ENCODE results near the gene RARS2. TPM values are rescaled to one million over a fixed set of nuclear protein-coding genes. Genes with fewer than 3 reads are reported as not detected.
A peak's percentile ranks its signal among the peaks of the same experiment; 100 is the strongest.

The RARS2 gene, protein sequence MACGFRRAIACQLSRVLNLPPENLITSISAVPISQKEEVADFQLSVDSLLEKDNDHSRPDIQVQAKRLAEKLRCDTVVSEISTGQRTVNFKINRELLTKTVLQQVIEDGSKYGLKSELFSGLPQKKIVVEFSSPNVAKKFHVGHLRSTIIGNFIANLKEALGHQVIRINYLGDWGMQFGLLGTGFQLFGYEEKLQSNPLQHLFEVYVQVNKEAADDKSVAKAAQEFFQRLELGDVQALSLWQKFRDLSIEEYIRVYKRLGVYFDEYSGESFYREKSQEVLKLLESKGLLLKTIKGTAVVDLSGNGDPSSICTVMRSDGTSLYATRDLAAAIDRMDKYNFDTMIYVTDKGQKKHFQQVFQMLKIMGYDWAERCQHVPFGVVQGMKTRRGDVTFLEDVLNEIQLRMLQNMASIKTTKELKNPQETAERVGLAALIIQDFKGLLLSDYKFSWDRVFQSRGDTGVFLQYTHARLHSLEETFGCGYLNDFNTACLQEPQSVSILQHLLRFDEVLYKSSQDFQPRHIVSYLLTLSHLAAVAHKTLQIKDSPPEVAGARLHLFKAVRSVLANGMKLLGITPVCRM
- total RNA-seq (33.6 and 43.8 TPM in 2 replicates), polyA plus RNA-seq (22.8 and 33.9 TPM in 2 replicates), polyA minus RNA-seq (ENCODE audit: low replicate concordance) (1.2 and 6.6 TPM in 2 replicates)
- polyA plus RNA-seq (2012) = 40.3 and 53.1 TPM in 2 replicates

DNA sequence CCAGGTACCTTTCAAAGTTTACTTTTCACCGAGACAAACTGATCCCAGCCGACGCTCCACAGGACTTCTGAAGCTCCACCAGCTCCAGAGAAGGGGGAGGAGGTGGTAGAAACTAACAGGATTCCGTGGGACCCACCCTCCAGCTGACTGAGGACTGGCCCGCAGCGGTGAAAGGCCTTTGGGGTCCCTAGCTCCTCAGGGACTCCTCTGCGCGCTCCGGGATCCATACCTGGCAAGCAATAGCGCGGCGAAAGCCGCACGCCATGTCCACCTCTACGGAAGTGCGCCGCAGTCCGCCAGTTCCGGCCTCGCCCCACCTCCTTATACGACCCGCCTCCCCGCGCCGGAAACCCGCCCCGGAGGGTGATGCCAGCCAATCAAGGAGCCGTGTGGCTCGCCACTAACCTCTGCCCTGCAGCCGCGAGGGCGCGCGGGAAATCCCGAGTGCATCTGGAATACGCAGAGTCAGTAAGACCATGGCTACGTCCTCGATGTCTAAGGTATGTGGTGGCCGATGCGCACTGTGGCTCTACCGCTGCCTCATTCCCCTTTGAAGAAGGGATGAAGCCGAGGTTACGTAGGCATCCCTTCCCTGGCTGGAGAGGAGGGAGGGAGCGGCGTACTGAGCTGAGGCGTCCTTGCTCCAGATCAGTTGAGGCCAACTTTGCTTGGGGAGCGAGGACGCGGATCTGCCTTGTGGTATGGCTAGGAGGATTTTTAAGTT lies at the start of gene RARS2, which contains the start of gene ORC3:
Gene RARS2, minus strand, starts transcription at position 295 of the 724 bp plus-strand sequence. Its CDS starts 30 bp downstream, at position 265.
Gene ORC3, plus strand, starts transcription at position 443 of the 724 bp plus-strand sequence. Its CDS starts 34 bp downstream, at position 477.
- peak; percentile 92 to 94 for DNase-seq (ENCODE audit: low read depth in 2 of 2)
- Histone ChIP-seq H3K4me1 (ENCODE audit: control insufficient read depth, extremely low read depth, insufficient read depth, low read length) (peaks cover 2% of the 10 kb centered on the region), H3K9me3 (ENCODE audit: control insufficient read depth, insufficient read depth, low read depth, low read length) (no peaks in the 10 kb centered on the region), H3K36me3 (ENCODE audit: control insufficient read depth, insufficient read depth, low read length) (no peaks in the 10 kb centered on the region), H3K4me2 (ENCODE audit: extremely low read depth, insufficient read depth, low read length) (peak within 1 kb of the TSS; percentile 99), H3K27ac (ENCODE audit: insufficient read depth, low read length) (peak within 1 kb of the TSS; percentile 96), H3K9ac (ENCODE audit: insufficient read depth, low read length) (peak within 1 kb of the TSS; percentile 93), H3K79me2 (ENCODE audit: control insufficient read depth, insufficient read depth, low read length) (peaks cover 71% of the 10 kb centered on the region), H2AFZ (ENCODE audit: low read length) (peak within 1 kb of the TSS; percentile 100), H3K4me3 (replicated peaks in 1 of 4; ENCODE audit: control extremely low read depth in 1 of 4, insufficient read depth in 1 of 4, low read depth in 3 of 4, low read length in 4 of 4) (peak within 1 kb of the TSS; percentile 80 to 100 (median 94)), H3K27me3 (ENCODE audit: control insufficient read depth, insufficient read depth, low read length) (no peaks in the 10 kb centered on the region), H4K20me1 (ENCODE audit: control insufficient read depth, extremely low read depth, insufficient read depth, low read length) (no peaks in the 10 kb centered on the region)
- TF ChIP-seq, protein P1, sequence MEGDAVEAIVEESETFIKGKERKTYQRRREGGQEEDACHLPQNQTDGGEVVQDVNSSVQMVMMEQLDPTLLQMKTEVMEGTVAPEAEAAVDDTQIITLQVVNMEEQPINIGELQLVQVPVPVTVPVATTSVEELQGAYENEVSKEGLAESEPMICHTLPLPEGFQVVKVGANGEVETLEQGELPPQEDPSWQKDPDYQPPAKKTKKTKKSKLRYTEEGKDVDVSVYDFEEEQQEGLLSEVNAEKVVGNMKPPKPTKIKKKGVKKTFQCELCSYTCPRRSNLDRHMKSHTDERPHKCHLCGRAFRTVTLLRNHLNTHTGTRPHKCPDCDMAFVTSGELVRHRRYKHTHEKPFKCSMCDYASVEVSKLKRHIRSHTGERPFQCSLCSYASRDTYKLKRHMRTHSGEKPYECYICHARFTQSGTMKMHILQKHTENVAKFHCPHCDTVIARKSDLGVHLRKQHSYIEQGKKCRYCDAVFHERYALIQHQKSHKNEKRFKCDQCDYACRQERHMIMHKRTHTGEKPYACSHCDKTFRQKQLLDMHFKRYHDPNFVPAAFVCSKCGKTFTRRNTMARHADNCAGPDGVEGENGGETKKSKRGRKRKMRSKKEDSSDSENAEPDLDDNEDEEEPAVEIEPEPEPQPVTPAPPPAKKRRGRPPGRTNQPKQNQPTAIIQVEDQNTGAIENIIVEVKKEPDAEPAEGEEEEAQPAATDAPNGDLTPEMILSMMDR (conservative IDR thresholded peaks at IDR 0.05 in 1 of 2, IDR thresholded peaks at IDR 0.05 in 1 of 2; ENCODE audit: low read depth in 1 of 2, low read length in 2 of 2) = no peak
- no peak for TF ChIP-seq EZH2 (IDR thresholded peaks at IDR 0.05; ENCODE audit: low read length, missing control alignments)

DNA sequence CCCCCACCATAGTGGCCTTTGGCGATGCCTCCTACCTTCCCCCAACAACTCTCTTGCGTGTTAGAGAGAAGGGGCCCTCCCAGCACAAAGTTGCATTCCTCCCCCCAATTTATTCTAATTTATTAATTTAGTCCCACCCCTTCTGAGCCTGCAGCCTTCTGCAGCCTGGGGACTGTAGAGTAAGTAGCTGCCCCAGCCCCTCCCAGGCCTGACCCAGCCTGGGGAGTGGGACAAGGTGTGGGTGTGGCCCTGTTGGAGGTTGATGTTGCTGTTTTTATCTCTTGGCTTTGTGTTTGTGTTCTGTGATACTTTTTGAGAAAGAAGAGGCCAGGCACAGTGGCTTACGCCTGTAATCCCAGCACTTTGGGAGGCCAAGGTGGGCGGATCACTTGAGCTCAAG lies 49.6 kb upstream of the RARS2 start:
- DNase-seq (ENCODE audit: low read depth in 2 of 2) = no peak
- no peaks in the 10 kb centered on the region for H3K36me3 ChIP-seq (ENCODE audit: control insufficient read depth, insufficient read depth, low read length)
- H3K9me3 ChIP-seq (ENCODE audit: control insufficient read depth, insufficient read depth, low read depth, low read length) = no peaks in the 10 kb centered on the region
- H3K79me2 ChIP-seq (ENCODE audit: control insufficient read depth, insufficient read depth, low read length) = no peaks in the 10 kb centered on the region
- no peak for TF ChIP-seq EZH2 (IDR thresholded peaks at IDR 0.05; ENCODE audit: low read length, missing control alignments)
- TF ChIP-seq, protein P1 (conservative IDR thresholded peaks at IDR 0.05 in 1 of 2, IDR thresholded peaks at IDR 0.05 in 1 of 2; ENCODE audit: low read depth in 1 of 2, low read length in 2 of 2) = no peak
- no peak overlapping the region for H2AFZ ChIP-seq (ENCODE audit: low read length)
- H3K27ac ChIP-seq (ENCODE audit: insufficient read depth, low read length) = no peak overlapping the region
- H4K20me1 ChIP-seq (ENCODE audit: control insufficient read depth, extremely low read depth, insufficient read depth, low read length) = no peaks in the 10 kb centered on the region
- H3K27me3 ChIP-seq (ENCODE audit: control insufficient read depth, insufficient read depth, low read length) = no peaks in the 10 kb centered on the region
- H3K4me2 ChIP-seq (ENCODE audit: extremely low read depth, insufficient read depth, low read length) = no peak overlapping the region
- H3K9ac ChIP-seq (ENCODE audit: insufficient read depth, low read length) = no peak overlapping the region
- H3K4me1 ChIP-seq (ENCODE audit: control insufficient read depth, extremely low read depth, insufficient read depth, low read length) = no peaks in the 10 kb centered on the region
- H3K4me3 ChIP-seq (replicated peaks in 1 of 4; ENCODE audit: control extremely low read depth in 1 of 4, insufficient read depth in 1 of 4, low read depth in 3 of 4, low read length in 4 of 4) = no peak overlapping the region

DNA sequence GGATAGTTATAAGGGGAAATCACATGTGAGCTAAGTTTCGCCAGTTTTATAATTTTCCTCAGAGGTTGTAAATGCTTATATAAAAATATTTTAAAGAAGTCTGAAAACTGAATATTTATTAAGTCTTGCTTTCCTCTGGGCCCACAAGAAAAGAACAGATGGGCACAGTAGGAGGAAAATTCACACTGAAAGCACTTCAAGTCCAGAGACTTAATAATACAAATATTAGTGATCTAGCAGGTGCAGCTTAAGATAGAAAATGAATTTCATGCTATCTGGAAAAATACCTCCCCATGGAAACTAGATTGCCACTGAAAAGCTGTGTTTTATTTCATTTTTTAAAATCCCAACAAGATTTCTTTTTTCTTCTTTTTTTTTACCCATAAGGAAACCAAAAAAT lies 47.3 kb upstream of the RARS2 start:
- H3K9ac ChIP-seq (ENCODE audit: insufficient read depth, low read length) = no peak overlapping the region
- no peaks in the 10 kb centered on the region for H3K79me2 ChIP-seq (ENCODE audit: control insufficient read depth, insufficient read depth, low read length)
- no peak overlapping the region for H3K4me3 ChIP-seq (replicated peaks in 1 of 4; ENCODE audit: control extremely low read depth in 1 of 4, insufficient read depth in 1 of 4, low read depth in 3 of 4, low read length in 4 of 4)
- no peak overlapping the region for H3K27ac ChIP-seq (ENCODE audit: insufficient read depth, low read length)
- H3K4me2 ChIP-seq (ENCODE audit: extremely low read depth, insufficient read depth, low read length) = no peak overlapping the region
- H3K27me3 ChIP-seq (ENCODE audit: control insufficient read depth, insufficient read depth, low read length) = no peaks in the 10 kb centered on the region
- H2AFZ ChIP-seq (ENCODE audit: low read length) = no peak overlapping the region
- no peak for DNase-seq (ENCODE audit: low read depth in 2 of 2)
- H3K4me1 ChIP-seq (ENCODE audit: control insufficient read depth, extremely low read depth, insufficient read depth, low read length) = no peaks in the 10 kb centered on the region
- no peak for TF ChIP-seq EZH2 (IDR thresholded peaks at IDR 0.05; ENCODE audit: low read length, missing control alignments)
- TF ChIP-seq, protein P1 (conservative IDR thresholded peaks at IDR 0.05 in 1 of 2, IDR thresholded peaks at IDR 0.05 in 1 of 2; ENCODE audit: low read depth in 1 of 2, low read length in 2 of 2) = no peak
- H4K20me1 ChIP-seq (ENCODE audit: control insufficient read depth, extremely low read depth, insufficient read depth, low read length) = no peaks in the 10 kb centered on the region
- H3K36me3 ChIP-seq (ENCODE audit: control insufficient read depth, insufficient read depth, low read length) = no peaks in the 10 kb centered on the region
- H3K9me3 ChIP-seq (ENCODE audit: control insufficient read depth, insufficient read depth, low read depth, low read length) = no peaks in the 10 kb centered on the region
